HG02642 (cell line): ENCODE measurements around the gene SLC22A23.
A peak's percentile ranks its signal among the peaks of the same experiment; 100 is the strongest.

Experiments used
- ATAC-seq: cut with Tn5 transposase; IDR thresholded peaks from one replicate; pipeline ENCODE4 v1.9.1; 2021; ENCODE audit warnings: mild to moderate bottlenecking; ENCODE audit not compliant: unreplicated experiment, poor library complexity

The SLC22A23 gene, protein sequence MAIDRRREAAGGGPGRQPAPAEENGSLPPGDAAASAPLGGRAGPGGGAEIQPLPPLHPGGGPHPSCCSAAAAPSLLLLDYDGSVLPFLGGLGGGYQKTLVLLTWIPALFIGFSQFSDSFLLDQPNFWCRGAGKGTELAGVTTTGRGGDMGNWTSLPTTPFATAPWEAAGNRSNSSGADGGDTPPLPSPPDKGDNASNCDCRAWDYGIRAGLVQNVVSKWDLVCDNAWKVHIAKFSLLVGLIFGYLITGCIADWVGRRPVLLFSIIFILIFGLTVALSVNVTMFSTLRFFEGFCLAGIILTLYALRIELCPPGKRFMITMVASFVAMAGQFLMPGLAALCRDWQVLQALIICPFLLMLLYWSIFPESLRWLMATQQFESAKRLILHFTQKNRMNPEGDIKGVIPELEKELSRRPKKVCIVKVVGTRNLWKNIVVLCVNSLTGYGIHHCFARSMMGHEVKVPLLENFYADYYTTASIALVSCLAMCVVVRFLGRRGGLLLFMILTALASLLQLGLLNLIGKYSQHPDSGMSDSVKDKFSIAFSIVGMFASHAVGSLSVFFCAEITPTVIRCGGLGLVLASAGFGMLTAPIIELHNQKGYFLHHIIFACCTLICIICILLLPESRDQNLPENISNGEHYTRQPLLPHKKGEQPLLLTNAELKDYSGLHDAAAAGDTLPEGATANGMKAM

DNA sequence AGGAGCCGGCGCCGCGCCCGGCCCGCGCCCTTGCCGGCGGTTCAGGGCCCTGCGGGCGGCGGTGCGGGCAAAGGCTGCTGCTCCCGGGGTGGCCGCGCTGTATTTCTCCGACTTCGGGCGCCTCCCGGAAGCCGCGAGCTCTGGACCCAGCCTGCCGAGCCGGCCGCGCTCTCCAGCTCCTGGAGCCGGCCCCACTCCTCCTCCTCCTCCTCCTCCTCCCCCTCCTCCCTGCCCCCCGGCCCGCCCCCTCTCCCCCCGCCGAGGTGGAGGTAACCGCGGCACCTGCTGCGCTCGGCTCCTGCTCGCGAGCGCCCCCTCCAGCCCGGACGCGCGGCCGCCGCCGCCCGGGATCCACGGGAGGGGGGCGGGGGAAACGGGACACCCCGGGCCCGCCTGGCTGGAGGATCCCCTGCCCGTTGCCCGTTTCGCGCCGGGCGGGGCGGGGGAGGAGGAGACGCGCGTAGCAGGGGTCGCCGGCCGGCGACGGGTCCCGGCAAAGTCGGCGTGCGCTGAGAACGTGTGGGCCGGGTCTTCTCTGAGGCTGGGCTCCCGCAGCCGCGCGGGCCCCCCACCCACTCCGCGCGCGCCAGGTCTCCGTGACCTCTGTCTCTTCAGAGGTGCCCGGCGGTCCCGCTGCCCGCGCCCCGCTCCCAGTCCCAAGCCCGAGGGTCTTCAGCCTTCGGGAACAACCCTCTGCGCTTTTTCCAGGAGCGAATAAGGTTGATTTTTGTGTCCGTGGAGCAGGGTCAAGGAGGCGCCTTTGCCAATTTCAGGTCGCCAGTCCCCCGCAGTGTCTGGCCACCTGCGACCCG, at the start of gene SLC22A23:
Gene SLC22A23, minus strand, starts transcription at position 153 of the 812 bp plus-strand sequence. CDS start 491 bp downstream, outside the sequence.
- ATAC-seq = peak; percentile 56

DNA sequence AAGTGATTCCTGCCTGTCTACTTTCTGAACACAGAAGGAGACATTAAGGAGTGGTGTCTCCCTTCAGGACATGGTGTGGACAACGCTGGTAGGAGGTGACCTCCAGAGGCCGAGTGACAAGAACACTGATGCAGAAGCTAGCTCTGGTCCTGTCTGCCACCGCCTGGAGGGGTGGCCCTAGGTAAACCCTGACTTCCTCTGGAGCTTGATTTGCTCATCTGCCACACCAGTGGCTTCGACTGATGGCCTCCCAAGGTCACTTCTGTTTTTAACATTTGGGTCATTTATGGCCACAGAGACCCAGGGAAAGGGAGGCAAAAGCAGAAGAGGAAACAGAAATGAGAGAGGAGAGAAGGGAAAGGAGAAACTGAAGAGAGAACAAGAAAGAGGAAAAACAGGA, 49.4 kb upstream of the SLC22A23 start:
- ATAC-seq = no peak

DNA sequence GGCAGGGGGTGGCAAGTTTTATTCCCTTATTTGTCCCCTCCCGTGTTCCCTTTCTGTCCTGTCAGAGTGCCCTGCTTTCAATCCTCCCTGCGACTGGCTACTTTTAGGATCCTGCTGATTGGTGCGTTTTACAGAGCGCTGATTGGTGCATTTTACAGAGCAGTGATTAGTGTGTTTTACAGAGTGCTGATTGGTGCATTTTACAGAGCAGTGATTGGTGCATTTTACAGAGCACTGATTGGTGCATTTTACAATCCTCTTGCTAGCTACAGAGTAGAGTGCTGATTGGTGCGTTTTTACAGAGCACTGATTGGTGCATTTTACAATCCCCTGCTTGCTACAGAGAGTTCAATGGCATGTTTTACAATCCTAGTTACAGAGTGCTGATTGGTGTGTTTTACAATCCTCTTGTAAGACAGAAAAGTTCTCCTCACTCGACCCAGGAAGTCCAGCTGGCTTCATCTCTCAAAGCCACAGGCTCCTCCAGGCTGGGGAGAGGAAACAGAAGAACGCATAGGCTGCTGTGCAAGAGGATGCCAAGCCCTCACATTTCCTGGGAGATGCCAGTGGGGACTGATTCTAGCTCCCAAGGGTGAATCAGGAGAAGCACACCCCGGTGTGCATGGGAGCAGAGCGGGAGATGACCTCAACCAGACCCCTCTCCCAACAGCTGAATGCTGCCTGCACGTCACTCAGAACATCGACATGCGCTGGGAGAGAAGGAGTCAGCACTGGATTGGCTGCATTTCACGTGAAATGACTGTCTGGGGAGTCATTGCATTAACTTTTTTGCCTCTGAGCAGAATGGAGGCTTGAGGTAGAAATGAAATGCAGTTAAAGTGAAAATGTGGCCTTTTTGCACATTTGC, 48.3 kb upstream of the SLC22A23 start:
- ATAC-seq = no peak

DNA sequence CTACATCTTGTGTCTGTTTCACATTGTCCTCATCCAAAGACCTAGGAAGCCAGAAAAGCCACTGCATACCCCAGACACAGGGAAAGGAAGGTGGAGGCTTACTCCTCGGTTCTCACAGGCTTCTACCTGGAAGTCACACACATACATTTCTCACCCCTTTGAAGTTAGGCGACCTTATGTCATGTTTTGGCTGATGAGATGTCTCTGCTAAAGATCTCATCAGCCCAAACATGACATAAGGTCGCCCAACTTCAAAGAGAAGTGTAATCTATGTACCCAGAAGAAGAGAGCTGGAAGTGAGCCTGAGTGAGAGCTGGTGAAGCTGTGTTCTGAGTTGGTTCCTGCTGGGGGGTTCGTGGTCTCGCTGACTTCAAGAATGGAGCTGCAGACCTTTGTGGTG, 47.5 kb upstream of the SLC22A23 start:
- ATAC-seq = no peak

DNA sequence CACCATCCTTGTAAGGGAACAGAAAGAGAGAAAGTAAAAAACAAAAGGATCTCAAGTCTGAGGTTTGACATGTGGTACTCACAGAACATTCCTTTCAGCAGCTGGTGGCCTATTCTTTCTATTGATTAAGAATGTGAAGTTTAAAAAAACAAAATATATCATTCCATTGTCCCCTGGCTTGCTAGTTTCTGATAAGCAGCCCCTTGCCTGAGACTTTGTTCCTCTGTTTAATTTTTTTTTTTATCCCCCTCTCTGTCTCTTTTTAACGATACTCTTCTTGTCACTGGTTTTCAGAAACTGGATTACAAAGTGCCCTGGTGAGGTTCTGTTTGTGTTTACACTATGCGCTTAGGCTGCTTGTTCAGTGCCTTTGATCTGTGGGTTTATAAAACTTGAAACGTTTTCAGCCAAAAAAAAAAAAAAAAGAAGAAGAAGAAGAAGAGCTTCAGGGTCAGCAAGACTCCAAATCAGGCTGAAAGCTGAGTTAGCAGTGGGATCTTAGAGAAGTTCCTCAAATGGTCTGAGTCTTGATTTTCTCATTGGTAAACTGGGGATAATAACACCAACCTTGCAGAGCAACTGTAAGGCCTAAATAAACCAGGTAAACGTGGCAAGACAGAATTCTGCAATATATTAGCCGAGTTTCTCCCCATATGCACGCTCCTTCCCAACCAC, 45.1 kb upstream of the SLC22A23 start:
- no peak for ATAC-seq

DNA sequence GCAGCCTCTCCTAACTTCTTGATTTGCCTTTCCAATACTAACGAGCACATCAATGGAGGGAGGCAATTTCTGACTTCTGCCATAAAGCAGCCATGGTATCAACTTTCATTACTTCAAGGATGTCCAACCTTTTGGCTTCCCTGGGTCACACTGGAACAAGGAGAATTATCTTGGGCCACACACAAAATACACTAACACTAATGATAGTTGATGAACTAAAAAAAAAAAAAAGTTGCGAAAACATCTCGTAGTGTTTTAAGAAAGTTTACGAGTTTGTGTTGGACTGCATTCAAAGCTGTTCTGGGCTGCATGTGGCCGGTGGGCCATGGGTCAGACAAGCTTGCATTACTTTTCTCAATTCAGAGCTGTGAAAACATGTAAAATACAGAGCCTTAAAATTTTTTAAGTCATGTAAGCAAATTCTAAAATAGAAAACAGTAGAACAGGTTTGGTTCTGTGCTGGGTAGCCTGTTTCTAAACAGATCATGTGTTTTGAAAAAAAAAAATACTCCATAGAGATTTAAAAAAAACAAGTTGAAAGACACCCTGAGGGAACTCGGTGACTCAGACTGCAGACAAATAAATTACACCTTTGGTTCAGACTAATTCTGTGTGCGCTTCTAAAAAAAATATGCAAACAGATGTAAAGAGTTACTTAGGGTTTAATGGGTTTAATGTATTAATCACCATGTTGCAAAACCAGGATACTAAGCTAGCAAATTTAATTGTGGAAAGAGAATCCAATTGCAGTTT, 43.6 kb upstream of the SLC22A23 start:
- no peak for ATAC-seq

DNA sequence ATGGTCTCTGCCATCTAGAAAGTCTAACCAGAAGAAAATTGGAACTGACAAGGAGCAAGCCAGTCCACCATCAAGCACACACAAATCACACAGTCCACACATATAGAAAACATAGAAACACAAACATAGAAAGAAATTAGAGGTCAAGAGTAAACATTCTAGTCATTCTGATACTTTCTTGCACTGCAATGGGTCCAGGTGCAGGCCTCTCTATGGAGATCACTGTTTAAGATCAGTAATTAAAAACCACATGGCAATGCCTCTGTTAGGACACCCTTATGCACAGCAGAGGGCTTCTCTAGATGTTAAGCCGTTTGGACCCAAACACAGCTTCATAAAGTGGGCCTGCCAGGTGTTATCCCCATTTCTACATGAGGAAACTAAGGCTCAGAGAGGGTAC, 42.8 kb upstream of the SLC22A23 start:
- no peak for ATAC-seq

DNA sequence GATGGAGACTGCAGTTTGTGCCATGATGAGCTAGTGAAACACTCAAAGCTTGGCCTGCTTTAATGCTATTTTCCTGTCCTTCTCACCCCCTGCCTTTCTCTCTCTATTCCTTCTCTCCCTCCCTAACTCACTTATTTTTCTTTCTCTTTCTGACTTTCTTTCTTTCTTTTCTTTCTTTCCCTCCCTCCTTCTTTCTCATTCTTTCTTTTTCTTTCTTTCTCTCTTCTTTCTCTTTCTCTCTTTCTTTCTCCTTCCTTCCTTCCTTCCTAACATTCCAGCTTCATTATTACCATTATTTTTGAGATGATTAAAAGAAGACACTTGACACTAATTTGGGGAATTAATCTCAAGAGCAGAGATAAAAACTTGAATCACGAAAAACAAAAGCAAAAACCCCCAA, 39.5 kb upstream of the SLC22A23 start:
- no peak for ATAC-seq

DNA sequence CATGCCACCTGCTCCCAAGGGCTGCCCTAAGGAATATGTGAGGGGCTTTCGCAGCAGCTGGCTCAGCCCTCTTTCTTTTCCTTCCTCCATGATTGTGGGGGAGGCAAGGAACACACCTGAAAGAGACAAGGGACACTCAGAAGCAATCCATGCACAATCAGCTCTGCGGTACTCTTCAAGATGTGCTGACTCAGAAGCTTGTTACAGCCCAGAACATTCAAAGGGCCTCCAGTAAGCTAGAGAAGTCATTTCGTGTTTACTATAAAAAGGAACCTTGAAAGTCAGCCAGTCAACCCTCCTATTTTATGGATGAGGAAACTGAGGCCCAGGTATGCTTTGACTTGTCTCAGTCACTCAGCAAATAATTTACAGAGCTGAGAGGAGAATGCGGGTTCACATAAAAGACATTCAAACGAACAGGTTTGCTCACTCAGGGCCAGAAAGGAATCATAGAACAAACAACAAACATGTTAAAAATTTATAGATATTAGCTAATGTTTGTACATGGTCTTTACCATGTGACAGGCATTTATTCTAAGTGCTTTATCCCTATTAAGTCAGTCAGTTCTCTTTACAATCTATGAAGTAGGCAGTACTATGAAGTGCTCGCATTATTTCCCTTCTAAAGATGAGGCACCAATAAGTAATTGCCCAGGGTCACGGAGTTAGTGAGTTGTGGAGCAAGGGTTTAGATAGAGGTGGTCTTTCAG, 37.7 kb upstream of the SLC22A23 start:
- no peak for ATAC-seq

DNA sequence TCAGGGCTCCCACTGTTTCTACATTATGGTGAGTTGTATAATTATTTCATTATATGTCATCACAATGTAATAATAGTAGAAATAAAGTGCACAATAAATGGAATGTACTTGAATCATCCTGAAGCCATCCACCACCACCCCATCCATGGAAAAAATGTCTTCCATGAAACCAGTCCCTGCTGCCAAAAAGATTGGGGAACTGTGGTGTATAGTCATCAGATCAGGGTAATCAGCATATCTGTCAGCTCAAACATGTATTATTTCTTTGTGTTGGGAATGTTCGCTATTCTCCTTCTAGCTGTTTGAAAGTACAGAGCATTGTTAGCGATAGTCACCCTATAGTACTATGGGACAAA, 33.8 kb upstream of the SLC22A23 start:
- no peak for ATAC-seq

DNA sequence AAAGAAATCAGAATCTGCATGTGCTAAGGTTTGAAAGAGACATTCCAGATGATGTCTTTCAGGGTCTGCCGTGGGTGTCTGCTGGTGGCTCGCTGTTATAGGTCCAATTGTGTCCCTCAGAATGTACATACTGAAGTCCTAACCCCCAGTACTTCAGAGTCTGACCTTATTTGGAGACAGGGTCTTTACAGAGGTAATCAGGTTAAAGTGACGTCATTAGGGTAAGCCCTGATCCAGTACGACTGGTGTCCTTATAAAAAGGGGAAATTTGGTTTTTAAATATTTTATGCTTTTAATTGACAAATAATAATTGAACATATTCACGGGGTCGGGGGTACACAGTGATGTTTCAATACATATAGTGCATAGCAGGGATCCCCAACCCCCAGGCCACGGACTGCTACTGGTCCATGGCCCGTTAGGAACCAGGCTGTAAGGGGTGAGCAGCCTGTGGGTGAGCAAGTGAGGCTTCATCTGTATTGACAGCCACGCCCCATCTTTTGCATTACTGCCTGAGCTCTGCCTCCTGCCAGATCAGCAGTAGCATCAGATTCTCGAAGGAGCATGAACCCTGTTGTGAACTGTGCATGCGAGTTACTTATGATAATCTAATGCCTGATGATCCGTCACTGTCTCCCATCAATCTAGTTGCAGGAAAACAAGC, 33.2 kb upstream of the SLC22A23 start:
- no peak for ATAC-seq

DNA sequence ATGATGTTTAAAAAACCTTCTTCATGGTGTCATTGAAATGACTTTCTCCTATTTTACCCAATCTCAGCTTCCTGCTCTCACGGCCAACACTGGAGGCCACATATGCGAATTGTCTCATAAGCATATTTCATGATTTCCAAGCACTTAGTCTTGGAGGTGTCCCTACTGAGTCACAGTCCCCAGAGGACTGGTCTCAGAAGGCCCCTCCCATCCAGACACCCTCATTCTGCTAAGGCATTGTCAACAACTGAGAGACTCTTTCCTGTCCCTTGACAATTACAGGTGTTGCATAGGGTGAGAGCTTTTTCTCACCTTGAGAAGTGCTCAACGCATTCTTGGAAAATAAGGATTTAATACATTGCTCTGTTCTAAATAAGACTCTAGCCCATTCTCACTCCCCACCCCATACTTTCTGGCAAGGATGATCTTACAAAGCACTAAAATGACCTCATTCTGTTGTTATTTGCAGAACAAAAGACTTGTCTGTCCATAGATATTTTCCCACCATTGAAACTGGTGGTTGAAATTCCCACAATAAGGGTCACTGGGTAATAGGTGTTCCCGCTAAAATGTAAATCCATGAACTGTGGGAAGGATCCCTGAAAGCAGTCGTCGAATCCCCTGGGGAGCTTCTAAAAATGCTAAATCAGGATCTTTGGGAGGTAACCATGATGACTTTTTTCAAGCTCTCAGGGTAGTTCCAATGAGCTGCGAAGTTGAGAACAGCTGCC, 32.3 kb upstream of the SLC22A23 start:
- ATAC-seq = no peak

DNA sequence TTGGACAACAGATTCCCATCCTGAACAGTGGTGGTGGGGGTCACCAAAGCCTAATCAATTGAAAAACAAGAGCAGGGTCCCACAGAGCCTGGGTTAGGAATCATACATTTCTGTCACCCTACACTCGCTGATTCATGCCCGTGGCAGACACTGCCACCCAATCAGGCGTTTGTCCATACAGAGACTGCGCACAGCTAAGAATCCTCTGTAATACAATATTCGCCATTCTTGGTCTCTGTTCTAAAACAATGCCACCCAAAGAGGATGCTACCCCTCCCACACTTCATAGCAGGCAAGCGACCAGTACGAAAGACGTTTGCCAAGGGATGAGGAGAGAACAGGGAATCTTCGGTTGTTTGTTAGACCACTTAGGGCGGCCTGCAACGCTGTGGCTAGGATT, 28.1 kb upstream of the SLC22A23 start:
- no peak for ATAC-seq

DNA sequence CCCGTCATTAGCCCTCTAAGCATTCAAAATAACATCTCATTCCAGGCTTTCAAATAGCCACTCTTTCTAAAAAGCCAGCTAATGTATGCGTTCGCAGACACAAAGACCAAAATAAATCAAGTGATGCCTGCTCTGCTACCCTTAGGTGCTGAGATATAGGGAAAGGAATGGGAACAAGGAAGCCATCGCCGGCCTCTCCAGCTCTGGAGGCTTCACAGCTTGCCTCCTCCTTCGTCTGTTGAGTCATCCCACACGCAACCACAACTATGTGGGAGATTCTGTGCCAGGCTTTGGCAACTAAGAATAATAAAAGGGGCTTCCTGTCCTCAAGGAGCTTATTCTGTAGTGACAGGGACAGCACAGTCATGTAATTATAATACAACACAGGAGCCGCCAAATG, 27.3 kb upstream of the SLC22A23 start:
- ATAC-seq = no peak

DNA sequence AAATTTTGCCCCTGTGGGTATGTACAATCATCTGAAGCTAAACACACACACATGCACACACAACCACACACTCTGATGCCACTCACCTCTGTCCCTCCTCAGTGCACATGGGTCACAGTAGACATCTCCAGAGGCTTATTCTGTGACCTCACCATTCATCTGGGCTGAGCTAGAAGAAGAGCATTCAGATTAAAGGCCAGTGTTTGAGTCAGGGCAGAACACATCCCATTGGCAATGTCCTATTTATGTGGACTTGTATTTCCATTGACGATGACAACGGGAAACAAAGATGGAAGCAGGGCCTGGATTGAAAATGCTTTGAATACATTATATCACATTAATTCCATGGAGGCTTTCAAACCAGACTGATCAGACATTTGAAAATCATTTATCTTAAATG, 26.8 kb upstream of the SLC22A23 start:
- ATAC-seq = no peak

DNA sequence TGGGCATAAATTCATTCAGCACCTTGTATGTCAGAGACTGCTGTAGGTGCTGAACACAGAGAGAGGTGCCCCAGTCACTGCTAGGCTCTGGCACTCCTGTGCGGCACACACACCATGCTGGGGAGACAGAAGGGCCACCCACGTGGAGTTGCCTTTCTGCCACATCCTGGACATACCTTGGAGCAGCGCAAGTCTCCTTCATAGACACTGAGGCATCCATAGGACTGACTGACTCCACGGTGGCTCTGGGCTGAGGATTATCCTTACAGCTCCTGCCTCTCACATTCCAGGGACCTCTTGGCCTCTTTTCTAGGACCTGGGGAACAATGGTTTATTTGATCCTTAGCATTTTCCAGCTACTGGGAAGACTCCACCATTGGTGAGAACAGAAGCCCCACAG, 26.0 kb upstream of the SLC22A23 start:
- ATAC-seq = no peak

DNA sequence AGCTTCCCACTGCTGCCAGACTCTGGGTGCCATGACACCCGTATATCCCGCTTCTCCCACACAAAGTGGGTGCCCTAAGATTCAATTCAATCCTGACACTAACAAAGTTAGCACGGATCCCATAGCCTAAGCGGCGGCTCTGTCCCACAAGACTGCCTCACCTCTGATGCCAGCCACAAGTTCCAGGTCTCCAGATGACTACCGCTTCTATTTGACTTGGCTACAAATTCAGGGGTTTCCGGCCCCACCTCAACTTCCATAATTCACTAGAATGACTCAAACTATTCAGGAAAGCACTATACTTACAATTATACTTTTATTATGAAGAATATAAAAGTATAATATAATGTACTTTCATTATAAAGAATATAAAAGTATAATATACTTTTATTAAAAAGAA, 24.8 kb upstream of the SLC22A23 start:
- ATAC-seq = no peak
